ENCODE measurements around the gene FAM111A. TPM values are rescaled to one million over a fixed set of nuclear protein-coding genes. Genes with fewer than 3 reads are reported as not detected.

The FAM111A gene
- total RNA-seq, 1 experiment from 2014 or later, result 37.9 TPM

- Histone ChIP-seq H3K27ac (ENCODE audit: low read length) (no peak overlapping the region), H3K4me3 (ENCODE audit: low read depth in 2 of 2, low read length in 2 of 2) (no peak overlapping the region), H3K27me3 (ENCODE audit: control insufficient read depth, insufficient read depth, low read length) (no peaks in the 10 kb centered on the region), H3K9me3 (ENCODE audit: control insufficient read depth, insufficient read depth, low read depth, low read length) (peaks cover 13% of the 10 kb centered on the region; the same call in 1 of the 2 replicates), H3K36me3 (ENCODE audit: control insufficient read depth, insufficient read depth, low read length) (peaks cover 2% of the 10 kb centered on the region; the same call in 1 of the 2 replicates), H3K4me1 (ENCODE audit: control insufficient read depth, insufficient read depth, low read length) (no peaks in the 10 kb centered on the region)
- in situ Hi-C loops (cut with HindIII; ENCODE audit: low pct_unique_long_range_greater_than_20kb, low sequenced_read_pairs) (no loop called here), intact Hi-C loops (cut with micrococcal nuclease; ENCODE audit: unreplicated experiment) (no loop called here)
- ATAC-seq (no peak), DNase-seq (ENCODE audit: low read depth, low spot score) (no peak)
- BruUV-seq (replicated peaks), result no TSS peak
- ChIA-PET CTCF (no interaction called here), POLR2A (no interaction called here)
- TF ChIP-seq CTCF (IDR thresholded peaks at IDR 0.05) (no peak), REST (IDR thresholded peaks at IDR 0.05; ENCODE audit: insufficient read depth in 1 of 2, low read depth in 2 of 2, low read length in 1 of 2) (no peak), POLR2AphosphoS5 (IDR thresholded peaks at IDR 0.05; ENCODE audit: low read depth, low read length) (no peak), TCF7L2 (IDR thresholded peaks at IDR 0.05; ENCODE audit: low read depth, low read length) (no peak), SIN3A (IDR thresholded peaks at IDR 0.05; ENCODE audit: borderline replicate concordance, insufficient read depth, low read depth, low read length) (no peak)
These were observed 27.1 kb upstream of the FAM111A start for GRCh38 chr11:59115553-59115952.

GRCh38 chr11:59117774-59118173, 24.9 kb upstream of the FAM111A start:
- Histone ChIP-seq H3K36me3 (ENCODE audit: control insufficient read depth, insufficient read depth, low read length) (peaks cover 2% of the 10 kb centered on the region; the same call in 1 of the 2 replicates), H3K4me1 (ENCODE audit: control insufficient read depth, insufficient read depth, low read length) (no peaks in the 10 kb centered on the region), H3K27ac (ENCODE audit: low read length) (no peak overlapping the region), H3K4me3 (ENCODE audit: low read depth in 2 of 2, low read length in 2 of 2) (no peak overlapping the region), H3K27me3 (ENCODE audit: control insufficient read depth, insufficient read depth, low read length) (no peaks in the 10 kb centered on the region), H3K9me3 (ENCODE audit: control insufficient read depth, insufficient read depth, low read depth, low read length) (peaks cover 13% of the 10 kb centered on the region; the same call in 1 of the 2 replicates)
- in situ Hi-C loops (cut with HindIII; ENCODE audit: low pct_unique_long_range_greater_than_20kb, low sequenced_read_pairs), result no loop called here
- no peak for DNase-seq (ENCODE audit: low read depth, low spot score)
- intact Hi-C loops (cut with micrococcal nuclease; ENCODE audit: unreplicated experiment), result no loop called here
- BruUV-seq (replicated peaks), result no TSS peak
- CTCF ChIA-PET, result no interaction called here
- POLR2A ChIA-PET, result no interaction called here
- no peak for TF ChIP-seq SIN3A (IDR thresholded peaks at IDR 0.05; ENCODE audit: borderline replicate concordance, insufficient read depth, low read depth, low read length)
- TF ChIP-seq CTCF (IDR thresholded peaks at IDR 0.05), result no peak
- no peak for TF ChIP-seq POLR2AphosphoS5 (IDR thresholded peaks at IDR 0.05; ENCODE audit: low read depth, low read length)
- TF ChIP-seq TCF7L2 (IDR thresholded peaks at IDR 0.05; ENCODE audit: low read depth, low read length), result no peak
- TF ChIP-seq REST (IDR thresholded peaks at IDR 0.05; ENCODE audit: insufficient read depth in 1 of 2, low read depth in 2 of 2, low read length in 1 of 2), result no peak
- no peak for ATAC-seq

Data from Panc1 (cell line).